Calu3 (cell line): ENCODE data around the gene C17orf50. TPM values are rescaled to one million over a fixed set of nuclear protein-coding genes. Genes with fewer than 3 reads are reported as not detected.

Experiments used
- BruUV-seq: library from RNA; stranded (reverse); fragments of 400-500 nt; replicated peaks from 2 replicates; lab custom pipeline; 2021; lab: Mats Ljungman, UMichigan
- CTCF ChIA-PET: fragments of 300-600 bp; sonication (Branson Sonifier 250); formaldehyde crosslinking; loops from one replicate; lab custom pipeline; 2022; ENCODE audit warnings: antibody characterized with exemption; lab: Charles Lee
- DNase-seq: peaks from one replicate; pipeline ENCODE4 v3.0.0; 2022
- H3K27ac Mint-ChIP-seq: one replicate; pipeline ENCODE4 v1.8.0; 2022; ENCODE audit warnings: mixed read lengths; ENCODE audit not compliant: unreplicated experiment
- H3K27me3 Mint-ChIP-seq: one replicate; pipeline ENCODE4 v1.8.0; 2022; ENCODE audit warnings: mixed read lengths; ENCODE audit not compliant: unreplicated experiment
- H3K36me3 Mint-ChIP-seq: one replicate; pipeline ENCODE4 v1.8.0; 2022; ENCODE audit warnings: mild to moderate bottlenecking, moderate library complexity, mixed read lengths; ENCODE audit not compliant: insufficient read depth, unreplicated experiment
- H3K4me1 Mint-ChIP-seq: one replicate; pipeline ENCODE4 v1.8.0; 2022; ENCODE audit warnings: mild to moderate bottlenecking, low read depth, mixed read lengths; ENCODE audit not compliant: unreplicated experiment
- H3K4me3 Mint-ChIP-seq: one replicate; pipeline ENCODE4 v1.8.0; 2022; ENCODE audit warnings: mild to moderate bottlenecking, low read depth, moderate library complexity, mixed read lengths; ENCODE audit not compliant: unreplicated experiment
- H3K9me3 Mint-ChIP-seq: one replicate; pipeline ENCODE4 v1.8.0; 2022; ENCODE audit warnings: low read depth, mixed read lengths; ENCODE audit not compliant: unreplicated experiment
- intact Hi-C: fragments of 100-400 bp; cut with micrococcal nuclease; formaldehyde crosslinking; loops from one replicate; pipeline ENCODE4 v1.10.0; 2022; ENCODE audit not compliant: unreplicated experiment
- total RNA-seq: library from RNA; stranded (reverse); gene quantifications from 2 replicates; pipeline ENCODE4 v1.2.3, GENCODE V29; 2022
- TF ChIP-seq, protein P1 (sequence below): fragments of 200-600 bp; IDR thresholded peaks from one replicate; pipeline ENCODE4 v1.8.0; 2022; ENCODE audit warnings: antibody characterized with exemption; ENCODE audit not compliant: unreplicated experiment

The C17orf50 gene
- total RNA-seq, 1 experiment from 2014 or later = not detected

DNA sequence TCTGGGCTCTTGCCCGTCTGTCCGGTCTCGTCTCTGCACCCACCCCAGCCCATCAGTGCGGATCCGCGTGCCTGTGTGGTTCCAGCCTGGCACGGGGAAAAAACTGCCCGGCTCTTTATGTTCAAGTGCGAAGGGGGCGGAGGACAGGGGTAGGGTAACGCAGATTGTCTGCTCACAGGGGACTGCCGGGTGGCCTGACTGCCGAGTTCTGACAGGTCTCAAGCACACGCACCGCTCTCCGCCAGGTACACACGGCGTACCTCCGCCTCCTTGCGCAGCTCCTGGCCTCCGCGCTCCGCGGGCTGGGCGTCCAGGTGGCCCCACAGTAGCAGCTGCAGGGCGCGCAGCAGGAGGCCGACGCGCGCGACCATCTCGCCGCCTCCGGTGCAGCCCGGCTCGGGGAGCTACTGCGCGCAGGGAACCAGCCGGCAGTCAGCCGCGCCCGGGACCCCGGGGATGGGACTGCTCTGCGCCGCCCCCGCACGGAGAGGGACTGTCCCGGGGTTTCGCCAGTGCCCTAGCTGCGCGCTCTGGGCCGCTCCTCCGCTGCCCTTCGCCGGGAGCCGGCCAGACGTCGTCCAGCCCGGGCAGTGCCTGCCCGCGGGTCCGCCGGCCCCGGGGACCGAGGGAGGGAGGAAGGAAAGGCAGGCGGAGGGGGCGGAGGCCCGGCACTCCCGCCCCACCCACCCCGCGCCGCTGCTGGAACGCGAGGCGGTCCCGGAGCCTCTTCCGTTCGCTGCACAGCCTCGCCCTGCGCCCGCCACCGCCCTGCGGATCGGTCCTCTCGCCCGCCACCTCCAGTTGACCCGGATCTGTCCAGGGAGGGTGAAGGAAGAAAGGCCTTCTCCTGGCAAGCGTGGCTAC is 34.6 kb downstream of the C17orf50 start, which contains the start of gene MMP28:
MMP28 (minus strand) TSS at position 635 of the 864 bp plus-strand sequence; CDS start at position 371, 264 bp downstream.
- peak; percentile 49 for DNase-seq
- Mint-ChIP-seq H3K36me3 (peaks cover 13% of the 10 kb centered on the region), H3K4me1 (no peaks in the 10 kb centered on the region), H3K4me3 (peak within 1 kb of the TSS; percentile 74), H3K9me3 (no peaks in the 10 kb centered on the region), H3K27ac (no peak within 1 kb of the TSS), H3K27me3 (peaks cover 87% of the 10 kb centered on the region)
- TF ChIP-seq, protein P1, sequence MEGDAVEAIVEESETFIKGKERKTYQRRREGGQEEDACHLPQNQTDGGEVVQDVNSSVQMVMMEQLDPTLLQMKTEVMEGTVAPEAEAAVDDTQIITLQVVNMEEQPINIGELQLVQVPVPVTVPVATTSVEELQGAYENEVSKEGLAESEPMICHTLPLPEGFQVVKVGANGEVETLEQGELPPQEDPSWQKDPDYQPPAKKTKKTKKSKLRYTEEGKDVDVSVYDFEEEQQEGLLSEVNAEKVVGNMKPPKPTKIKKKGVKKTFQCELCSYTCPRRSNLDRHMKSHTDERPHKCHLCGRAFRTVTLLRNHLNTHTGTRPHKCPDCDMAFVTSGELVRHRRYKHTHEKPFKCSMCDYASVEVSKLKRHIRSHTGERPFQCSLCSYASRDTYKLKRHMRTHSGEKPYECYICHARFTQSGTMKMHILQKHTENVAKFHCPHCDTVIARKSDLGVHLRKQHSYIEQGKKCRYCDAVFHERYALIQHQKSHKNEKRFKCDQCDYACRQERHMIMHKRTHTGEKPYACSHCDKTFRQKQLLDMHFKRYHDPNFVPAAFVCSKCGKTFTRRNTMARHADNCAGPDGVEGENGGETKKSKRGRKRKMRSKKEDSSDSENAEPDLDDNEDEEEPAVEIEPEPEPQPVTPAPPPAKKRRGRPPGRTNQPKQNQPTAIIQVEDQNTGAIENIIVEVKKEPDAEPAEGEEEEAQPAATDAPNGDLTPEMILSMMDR = no peak
- CTCF ChIA-PET = interaction anchor here (0.6 to 2.9 kb wide), 2 partner anchors 31 to 1092 kb away, joined by 3 to 20 read pairs; no protein-coding TSS in a partner anchor
- intact Hi-C loops = no loop called here
- BruUV-seq = no TSS peak

DNA sequence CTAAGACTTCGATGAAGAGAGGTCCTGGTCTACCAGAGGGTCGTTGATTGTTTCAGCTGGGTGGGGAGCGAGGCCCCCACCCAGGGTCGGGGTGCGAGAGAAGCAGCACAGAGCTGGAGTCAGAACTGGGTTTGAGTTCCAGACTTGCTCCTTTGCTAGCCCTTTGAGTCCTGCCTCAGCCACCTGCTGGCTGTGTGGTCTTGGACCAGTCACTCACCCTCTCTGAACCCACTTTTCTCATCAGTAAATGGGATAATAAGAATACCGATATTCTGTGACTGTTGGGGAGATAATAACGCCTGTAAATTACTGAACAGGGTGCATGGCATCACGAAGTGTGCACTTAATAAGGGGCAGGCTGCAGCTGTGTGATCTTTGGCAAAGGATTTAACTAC is 35.2 kb downstream of the C17orf50 start:
- TF ChIP-seq, protein P1 = no peak
- no peaks in the 10 kb centered on the region for H3K4me1 Mint-ChIP-seq
- no TSS peak for BruUV-seq
- intact Hi-C loops = no loop called here
- no peaks in the 10 kb centered on the region for H3K9me3 Mint-ChIP-seq
- CTCF ChIA-PET = interaction anchor here (0.6 to 2.9 kb wide), 3 partner anchors 13 to 1093 kb away, joined by 3 to 20 read pairs (median 3); partner anchors contain the start of gene TAF15
- peak overlapping the region; percentile 74 for H3K4me3 Mint-ChIP-seq
- peaks cover 93% of the 10 kb centered on the region for H3K27me3 Mint-ChIP-seq
- no peak for DNase-seq
- H3K36me3 Mint-ChIP-seq = peaks cover 13% of the 10 kb centered on the region
- no peak overlapping the region for H3K27ac Mint-ChIP-seq

- CTCF ChIA-PET = interaction anchor here (1.1 to 2.9 kb wide), 2 partner anchors 12 to 33 kb away, joined by 3 to 20 read pairs; partner anchors contain the start of gene TAF15
- Mint-ChIP-seq H3K4me1 (no peaks in the 10 kb centered on the region), H3K9me3 (no peaks in the 10 kb centered on the region), H3K27ac (no peak overlapping the region), H3K4me3 (no peak overlapping the region), H3K36me3 (peaks cover 13% of the 10 kb centered on the region), H3K27me3 (peaks cover 99% of the 10 kb centered on the region)
- TF ChIP-seq, protein P1 = no peak
- DNase-seq = no peak
- intact Hi-C loops = no loop called here
- no TSS peak for BruUV-seq
Measured at GRCh38 chr17:35796942-35797341, 36.3 kb downstream of the C17orf50 start.

- intact Hi-C loops = no loop called here
- CTCF ChIA-PET = interaction anchor here (0.8 kb wide), 1 partner anchor 9 kb away, joined by 3 read pairs; no protein-coding TSS in a partner anchor
- peaks cover 95% of the 10 kb centered on the region for H3K27me3 Mint-ChIP-seq
Measured at GRCh38 chr17:35797370-35797769, 36.7 kb downstream of the C17orf50 start.

More at GRCh38 chr17:35797370-35797769, 36.7 kb downstream of the C17orf50 start:
- H3K27ac Mint-ChIP-seq = no peak overlapping the region
- TF ChIP-seq, protein P1 = no peak
- H3K36me3 Mint-ChIP-seq = peaks cover 13% of the 10 kb centered on the region
- BruUV-seq = no TSS peak
- no peak overlapping the region for H3K4me3 Mint-ChIP-seq
- DNase-seq = no peak
- H3K4me1 Mint-ChIP-seq = no peaks in the 10 kb centered on the region
- no peaks in the 10 kb centered on the region for H3K9me3 Mint-ChIP-seq
